Calu3 (cell line): Measurements from ENCODE around the gene ATP11A. TPM values are rescaled to one million over a fixed set of nuclear protein-coding genes. Genes with fewer than 3 reads are reported as not detected.

ENCODE experiments used
- BruUV-seq: library from RNA; stranded (reverse); fragments of 400-500 nt; replicated peaks from 2 replicates; lab custom pipeline; 2021; lab: Mats Ljungman, UMichigan
- CTCF ChIA-PET: fragments of 300-600 bp; sonication (Branson Sonifier 250); formaldehyde crosslinking; loops from one replicate; lab custom pipeline; 2022; ENCODE audit warnings: antibody characterized with exemption; lab: Charles Lee
- DNase-seq: peaks from one replicate; pipeline ENCODE4 v3.0.0; 2022
- H3K27ac Mint-ChIP-seq: one replicate; pipeline ENCODE4 v1.8.0; 2022; ENCODE audit warnings: mixed read lengths; ENCODE audit not compliant: unreplicated experiment
- H3K27me3 Mint-ChIP-seq: one replicate; pipeline ENCODE4 v1.8.0; 2022; ENCODE audit warnings: mixed read lengths; ENCODE audit not compliant: unreplicated experiment
- H3K36me3 Mint-ChIP-seq: one replicate; pipeline ENCODE4 v1.8.0; 2022; ENCODE audit warnings: mild to moderate bottlenecking, moderate library complexity, mixed read lengths; ENCODE audit not compliant: insufficient read depth, unreplicated experiment
- H3K4me1 Mint-ChIP-seq: one replicate; pipeline ENCODE4 v1.8.0; 2022; ENCODE audit warnings: mild to moderate bottlenecking, low read depth, mixed read lengths; ENCODE audit not compliant: unreplicated experiment
- H3K4me3 Mint-ChIP-seq: one replicate; pipeline ENCODE4 v1.8.0; 2022; ENCODE audit warnings: mild to moderate bottlenecking, low read depth, moderate library complexity, mixed read lengths; ENCODE audit not compliant: unreplicated experiment
- H3K9me3 Mint-ChIP-seq: one replicate; pipeline ENCODE4 v1.8.0; 2022; ENCODE audit warnings: low read depth, mixed read lengths; ENCODE audit not compliant: unreplicated experiment
- CTCF ChIP-seq: fragments of 200-600 bp; IDR thresholded peaks from one replicate; pipeline ENCODE4 v1.8.0; 2022; ENCODE audit warnings: antibody characterized with exemption; ENCODE audit not compliant: unreplicated experiment
- intact Hi-C: fragments of 100-400 bp; cut with micrococcal nuclease; formaldehyde crosslinking; loops from one replicate; pipeline ENCODE4 v1.10.0; 2022; ENCODE audit not compliant: unreplicated experiment
- total RNA-seq: library from RNA; stranded (reverse); gene quantifications from 2 replicates; pipeline ENCODE4 v1.2.3, GENCODE V29; 2022

Gene ATP11A
- total RNA-seq, 1 experiment from 2014 or later, result 115 TPM

- Mint-ChIP-seq H3K27me3 (no peaks in the 10 kb centered on the region), H3K4me1 (no peaks in the 10 kb centered on the region), H3K36me3 (peaks cover 5% of the 10 kb centered on the region), H3K4me3 (no peak overlapping the region), H3K27ac (no peak overlapping the region), H3K9me3 (no peaks in the 10 kb centered on the region)
- CTCF ChIA-PET, result no interaction called here
- no peak for TF ChIP-seq CTCF
- no peak for DNase-seq
- BruUV-seq, result no TSS peak
- intact Hi-C loops, result no loop called here
These were observed 164.5 kb downstream of the ATP11A start for GRCh38 chr13:112854321-112854720.

GRCh38 chr13:112855859-112856258, 166.0 kb downstream of the ATP11A start:
- no peak overlapping the region for H3K27ac Mint-ChIP-seq
- CTCF ChIA-PET, result no interaction called here
- no peak for DNase-seq
- no TSS peak for BruUV-seq
- H3K27me3 Mint-ChIP-seq, result no peaks in the 10 kb centered on the region
- no peaks in the 10 kb centered on the region for H3K4me1 Mint-ChIP-seq
- no peak overlapping the region for H3K4me3 Mint-ChIP-seq
- TF ChIP-seq CTCF, result no peak
- H3K9me3 Mint-ChIP-seq, result no peaks in the 10 kb centered on the region
- peaks cover 2% of the 10 kb centered on the region for H3K36me3 Mint-ChIP-seq
- intact Hi-C loops, result no loop called here

GRCh38 chr13:112857914-112858490, 168.2 kb downstream of the ATP11A start:
- BruUV-seq, result no TSS peak
- CTCF ChIA-PET, result interaction anchor here (0.6 kb wide), 1 partner anchor 143 kb away, joined by 3 read pairs; no protein-coding TSS in a partner anchor
- Mint-ChIP-seq H3K36me3 (no peaks in the 10 kb centered on the region), H3K4me3 (no peak overlapping the region), H3K9me3 (no peaks in the 10 kb centered on the region), H3K4me1 (no peaks in the 10 kb centered on the region), H3K27ac (no peak overlapping the region), H3K27me3 (no peaks in the 10 kb centered on the region)
- no peak for DNase-seq
- TF ChIP-seq CTCF, result no peak
- intact Hi-C loops, result no loop called here

- H3K4me1 Mint-ChIP-seq, result no peaks in the 10 kb centered on the region
- no peaks in the 10 kb centered on the region for H3K27me3 Mint-ChIP-seq
- H3K4me3 Mint-ChIP-seq, result no peak overlapping the region
- BruUV-seq, result no TSS peak
- H3K9me3 Mint-ChIP-seq, result no peaks in the 10 kb centered on the region
- CTCF ChIA-PET, result no interaction called here
- intact Hi-C loops, result no loop called here
- no peaks in the 10 kb centered on the region for H3K36me3 Mint-ChIP-seq
- H3K27ac Mint-ChIP-seq, result no peak overlapping the region
- DNase-seq, result no peak
- no peak for TF ChIP-seq CTCF
These were observed 169.4 kb downstream of the ATP11A start for GRCh38 chr13:112859128-112859816.
